Activated CD4-positive, alpha-beta T cell treated with anti-CD3 and anti-CD28 coated beads, Interleukin-2, Interleukin-4, amounts not matched to agents 100 ng/mL and 50 ng/mL, durations not matched to agents 16 hours and 8 hours (primary cell): ENCODE data around the gene TBC1D24.
A peak's percentile ranks its signal among the peaks of the same experiment; 100 is the strongest.

Experiments used
- DNase-seq: peaks from one replicate; pipeline ENCODE4 v3.0.0-alpha.2; 2020; ENCODE audit warnings: low spot score

TBC1D24 gene

GRCh38 chr16:2499454-2499853 lies 24.5 kb downstream of the TBC1D24 start:
- DNase-seq: no peak

- DNase-seq: no peak
Observed at GRCh38 chr16:2499890-2500429, 25.0 kb downstream of the TBC1D24 start.

GRCh38 chr16:2500430-2500917 lies 25.5 kb downstream of the TBC1D24 start:
- no peak for DNase-seq

DNA sequence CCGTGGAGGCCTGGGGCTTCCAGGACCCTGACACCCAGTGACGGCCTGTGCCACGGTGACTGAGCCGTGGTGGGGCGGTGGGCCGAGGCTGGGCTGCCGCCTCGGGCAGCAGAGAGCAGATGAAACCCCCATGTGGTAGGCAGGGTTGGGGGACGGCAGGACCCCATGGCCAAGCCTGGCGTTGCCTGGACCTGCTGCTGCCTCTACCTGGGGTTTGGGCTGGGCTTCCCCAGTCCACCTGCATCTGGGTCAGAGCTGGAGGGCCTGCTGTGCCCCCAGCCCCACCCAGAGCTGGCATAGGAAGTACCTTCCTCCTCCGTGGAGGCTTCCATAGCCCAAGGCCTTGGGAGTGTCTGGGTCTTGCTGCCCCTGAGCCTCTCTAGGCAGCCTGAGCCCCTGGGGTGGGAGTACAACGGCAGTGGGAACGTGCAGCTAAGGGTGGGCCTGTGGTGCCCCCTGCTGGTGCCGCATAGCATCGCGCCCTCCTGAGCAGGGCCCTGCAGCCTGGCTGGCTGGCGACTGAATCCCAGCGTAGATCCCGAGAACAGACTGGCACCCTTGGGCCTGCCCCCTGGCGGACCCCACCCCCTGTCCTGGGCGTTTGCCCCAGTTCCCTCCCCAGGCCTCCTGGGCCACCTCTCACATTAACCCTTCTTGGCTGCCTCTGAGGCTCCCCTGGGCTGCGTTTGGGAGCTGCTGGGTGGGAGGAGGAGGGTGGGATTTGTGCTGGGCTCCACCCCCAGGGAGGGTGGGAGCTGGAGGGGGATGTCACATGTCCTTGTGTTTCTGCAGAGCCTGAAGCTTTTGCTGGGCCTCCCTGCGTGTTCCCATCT lies 26.2 kb downstream of the TBC1D24 start:
- DNase-seq: peak; percentile 75

GRCh38 chr16:2501946-2502895 lies 27.3 kb downstream of the TBC1D24 start:
- DNase-seq: no peak

DNA sequence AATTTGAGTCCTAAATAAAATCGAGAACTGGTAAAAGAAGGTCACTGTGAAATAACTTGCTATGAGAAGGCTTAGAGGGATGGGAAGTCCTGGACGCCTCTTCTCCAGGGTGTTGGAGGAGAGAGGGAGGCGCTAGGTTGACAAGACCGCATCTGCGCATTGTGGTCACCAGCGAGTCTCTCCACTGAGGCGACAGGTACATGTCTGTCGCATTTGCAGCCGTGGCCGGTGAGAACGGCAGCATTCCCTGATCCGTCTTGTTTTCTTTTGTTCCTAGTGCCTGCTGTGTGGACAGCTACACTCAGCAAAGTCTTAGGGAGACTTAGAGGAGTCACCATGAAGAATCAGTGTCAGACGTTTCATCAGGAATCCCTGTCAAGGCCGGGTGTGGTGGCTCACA lies 30.8 kb downstream of the TBC1D24 start:
- DNase-seq: no peak

GRCh38 chr16:2507052-2507659 lies 32.2 kb downstream of the TBC1D24 start:
- no peak for DNase-seq

DNA sequence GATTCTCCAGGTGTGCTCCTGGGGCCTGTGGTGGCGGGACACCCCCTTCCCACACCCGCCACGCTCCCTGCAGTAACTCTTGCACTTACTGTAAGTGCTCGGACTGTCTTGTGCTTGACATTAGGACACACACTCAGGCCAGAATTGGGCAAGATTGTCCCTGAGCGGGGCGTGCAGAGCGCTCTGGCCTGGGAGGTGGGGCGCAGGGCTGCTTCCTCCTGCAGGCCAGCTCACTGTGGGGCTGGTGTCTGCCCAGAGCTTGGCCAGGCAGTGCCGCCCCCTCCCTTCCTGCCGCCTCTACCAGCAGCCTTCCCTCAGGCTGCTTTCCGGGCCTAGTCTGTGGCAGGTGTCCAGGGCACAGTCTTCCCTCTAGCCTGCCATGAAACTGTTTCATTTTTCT lies 32.7 kb downstream of the TBC1D24 start:
- no peak for DNase-seq

- DNase-seq: no peak
Observed at GRCh38 chr16:2508722-2509400, 33.9 kb downstream of the TBC1D24 start.

- no peak for DNase-seq
Observed at GRCh38 chr16:2511128-2511800, 36.3 kb downstream of the TBC1D24 start.

- no peak for DNase-seq
Observed at GRCh38 chr16:2511996-2512734, 37.2 kb downstream of the TBC1D24 start.

GRCh38 chr16:2512735-2513404 lies 37.9 kb downstream of the TBC1D24 start:
- DNase-seq: no peak

GRCh38 chr16:2513405-2514332 lies 38.7 kb downstream of the TBC1D24 start, which contains the start of gene ATP6V0C:
ATP6V0C (plus strand) TSS chr16:2513952; CDS start chr16:2514104, 152 bp downstream.
- peak; percentile 92 for DNase-seq

GRCh38 chr16:2514333-2515179 lies 39.6 kb downstream of the TBC1D24 start:
- DNase-seq: no peak

- DNase-seq: no peak
Observed at GRCh38 chr16:2515180-2515851, 40.4 kb downstream of the TBC1D24 start.

GRCh38 chr16:2516391-2517240 lies 41.7 kb downstream of the TBC1D24 start:
- DNase-seq: no peak
